Urinary bladder (tissue), 4 donors: ENCODE measurements around the gene RHOT1. TPM values are rescaled to one million over a fixed set of nuclear protein-coding genes. Genes with fewer than 3 reads are reported as not detected.
"Not testable (repeated sequence)": the region's sequence is repeated elsewhere in the genome, so short reads cannot be mapped to it uniquely, and the experiment has no call there.

Experiments used
- DNase-seq: peaks from one replicate; pipeline ENCODE4 v3.0.0-alpha.2; 2015; ENCODE audit errors: extremely low spot score
- H3K27ac ChIP-seq: one replicate; pipeline ENCODE4 v1.5.1; 2013; ENCODE audit warnings: low read depth, mild to moderate bottlenecking, moderate library complexity
- H3K36me3 ChIP-seq: one replicate; pipeline ENCODE4 v1.6.1; 2013; ENCODE audit warnings: mild to moderate bottlenecking, moderate library complexity; ENCODE audit not compliant: insufficient read depth
- H3K4me1 ChIP-seq: one replicate; pipeline ENCODE4 v1.6.1; 2013; ENCODE audit warnings: mild to moderate bottlenecking, moderate library complexity; ENCODE audit not compliant: insufficient read depth
- H3K4me3 ChIP-seq: one replicate; pipeline ENCODE4 v1.5.1; 2013; ENCODE audit warnings: low read depth, low read length
- WGBS: extraction: QIAGEN DNeasy Blood & Tissue Kit; methylation state at CpG from one replicate; pipeline ENCODE4 v1.1.7; 2013; 5-methylcytosine and 5-hydroxymethylcytosine counted together
- polyA plus RNA-seq: library from polyadenylated mRNA; stranded (reverse); fragments of 200-250 nt; gene quantifications from one replicate; pipeline ENCODE4 v1.2.3, GENCODE V29; 2013
- total RNA-seq: library from RNA; depleted of rRNA; stranded (reverse); fragments of >200 nt; gene quantifications from one replicate; pipeline ENCODE4 v1.2.3, GENCODE V29; 2014
- donor health status: healthy with polysubstance abuse.
- donor health status: healthy.

Gene RHOT1
- total and polyA plus RNA-seq, 2 donors = 35.8 to 81.4 TPM

GRCh38 chr17:32114536-32114935 lies 27.8 kb upstream of the RHOT1 start:
- no peak for DNase-seq
- Histone ChIP-seq H3K36me3 (no peaks in the 10 kb centered on the region), H3K4me1 (no peaks in the 10 kb centered on the region), H3K27ac (no peak overlapping the region), H3K4me3 (no peak overlapping the region)
- WGBS = 69% methylated on average over 4 of the region's 4 CpGs

GRCh38 chr17:32115546-32115945 lies 26.8 kb upstream of the RHOT1 start:
- not testable (repeated sequence) for H3K4me1 ChIP-seq, H3K36me3 ChIP-seq, H3K27ac ChIP-seq, DNase-seq, H3K4me3 ChIP-seq
- 65% methylated on average over 8 of the region's 8 CpGs for WGBS

GRCh38 chr17:32116937-32117336 lies 25.4 kb upstream of the RHOT1 start:
- H3K36me3 ChIP-seq = no peaks in the 10 kb centered on the region
- H3K27ac ChIP-seq = no peak overlapping the region
- 73% methylated on average over 2 of the region's 2 CpGs for WGBS
- no peak overlapping the region for H3K4me3 ChIP-seq
- H3K4me1 ChIP-seq = no peaks in the 10 kb centered on the region
- DNase-seq = no peak

GRCh38 chr17:32117399-32117798 lies 24.9 kb upstream of the RHOT1 start:
- WGBS = 44% methylated on average over 8 of the region's 8 CpGs
- DNase-seq = no peak
- Histone ChIP-seq H3K4me3 (no peak overlapping the region), H3K36me3 (no peaks in the 10 kb centered on the region), H3K27ac (no peak overlapping the region), H3K4me1 (no peaks in the 10 kb centered on the region)

- not testable (repeated sequence) for H3K4me1 ChIP-seq, H3K4me3 ChIP-seq, H3K36me3 ChIP-seq, DNase-seq, H3K27ac ChIP-seq
- WGBS = 89% methylated on average over 3 of the region's 3 CpGs
Measured at GRCh38 chr17:32118088-32118487, 24.2 kb upstream of the RHOT1 start.

- DNase-seq = no peak
- no peak overlapping the region for H3K4me3 ChIP-seq
- H3K4me1 ChIP-seq = no peaks in the 10 kb centered on the region
- no peaks in the 10 kb centered on the region for H3K36me3 ChIP-seq
- WGBS = 83% methylated on average over 4 of the region's 4 CpGs
- H3K27ac ChIP-seq = no peak overlapping the region
Measured at GRCh38 chr17:32118835-32119234, 23.5 kb upstream of the RHOT1 start.

GRCh38 chr17:32120141-32120540 lies 22.2 kb upstream of the RHOT1 start:
- Histone ChIP-seq H3K36me3 (no peaks in the 10 kb centered on the region), H3K27ac (no peak overlapping the region), H3K4me3 (no peak overlapping the region), H3K4me1 (no peaks in the 10 kb centered on the region)
- 45% methylated on average over 4 of the region's 4 CpGs for WGBS
- DNase-seq = no peak

GRCh38 chr17:32120716-32121115 lies 21.6 kb upstream of the RHOT1 start:
- WGBS = 86% methylated on average over 3 of the region's 3 CpGs
- no peak for DNase-seq
- no peak overlapping the region for H3K4me3 ChIP-seq
- no peaks in the 10 kb centered on the region for H3K4me1 ChIP-seq
- H3K36me3 ChIP-seq = no peaks in the 10 kb centered on the region
- no peak overlapping the region for H3K27ac ChIP-seq

GRCh38 chr17:32123782-32124181 lies 18.5 kb upstream of the RHOT1 start:
- Histone ChIP-seq H3K36me3 (no peaks in the 10 kb centered on the region), H3K27ac (no peak overlapping the region), H3K4me1 (no peaks in the 10 kb centered on the region), H3K4me3 (no peak overlapping the region)
- no peak for DNase-seq
- 60% methylated on average over 6 of the region's 6 CpGs for WGBS

GRCh38 chr17:32124985-32125847 lies 17.1 kb upstream of the RHOT1 start:
- 84% methylated on average over 13 of the region's 13 CpGs for WGBS
- H3K27ac ChIP-seq = no peak overlapping the region

GRCh38 chr17:32125848-32126153 lies 16.5 kb upstream of the RHOT1 start:
- Histone ChIP-seq H3K4me3 (no peak overlapping the region), H3K4me1 (no peaks in the 10 kb centered on the region), H3K36me3 (no peaks in the 10 kb centered on the region), H3K27ac (no peak overlapping the region)
- 96% methylated on average over 2 of the region's 2 CpGs for whole genome bisulfite sequencing
- DNase-seq = no peak

More at GRCh38 chr17:32124985-32125847, 17.1 kb upstream of the RHOT1 start:
- H3K36me3 ChIP-seq = no peaks in the 10 kb centered on the region
- no peak overlapping the region for H3K4me3 ChIP-seq
- no peaks in the 10 kb centered on the region for H3K4me1 ChIP-seq
- no peak for DNase-seq

- Histone ChIP-seq H3K36me3 (no peaks in the 10 kb centered on the region), H3K27ac (no peak overlapping the region), H3K4me3 (no peak overlapping the region), H3K4me1 (no peaks in the 10 kb centered on the region)
- DNase-seq = no peak
- WGBS = 70% methylated on average over 4 of the region's 4 CpGs
Measured at GRCh38 chr17:32126325-32126724, 16.0 kb upstream of the RHOT1 start.

- Histone ChIP-seq H3K4me1 (no peaks in the 10 kb centered on the region), H3K36me3 (no peaks in the 10 kb centered on the region), H3K27ac (peak overlapping the region; percentile 81), H3K4me3 (peak overlapping the region; percentile 41)
- no peak for DNase-seq
- 96% methylated on average over 8 of the region's 8 CpGs for WGBS
Measured at GRCh38 chr17:32126746-32127145, 15.6 kb upstream of the RHOT1 start.

GRCh38 chr17:32127158-32127897 lies 15.0 kb upstream of the RHOT1 start:
- 0% methylated on average over 25 of the region's 25 CpGs for WGBS
- no peaks in the 10 kb centered on the region for H3K36me3 ChIP-seq
- peak overlapping the region; percentile 41 for H3K4me3 ChIP-seq
- H3K4me1 ChIP-seq = no peaks in the 10 kb centered on the region
- peak; percentile 72 for DNase-seq
- peak overlapping the region; percentile 81 for H3K27ac ChIP-seq
